ENCODE data around the gene NECTIN4. TPM values are rescaled to one million over a fixed set of nuclear protein-coding genes. Genes with fewer than 3 reads are reported as not detected.
A peak's percentile ranks its signal among the peaks of the same experiment; 100 is the strongest.

The NECTIN4 gene
- total and polyA plus RNA-seq, 10 of the 15 experiments (the other 5 are each of a cell fraction or from before 2014, with no cell fraction given) = 2.8 to 8.7 (median 3.7) TPM

GRCh38 chr1:161079436-161080110, 9.8 kb downstream of the NECTIN4 start:
- TF ChIP-seq RAD21 (IDR thresholded peaks at IDR 0.05; ENCODE audit: insufficient read depth, low read depth, low read length) = 0 out of 2 replicates have a peak, but pooled peaks have one; percentile 9
- TF ChIP-seq CTCF (IDR thresholded peaks at IDR 0.05 in 2 of 3, conservative IDR thresholded peaks at IDR 0.05 in 1 of 3; ENCODE audit: control insufficient read depth in 2 of 3, extremely low read depth in 1 of 3, insufficient read depth in 1 of 3, low read depth in 3 of 3, low read length in 3 of 3) = 0 out of 6 replicates have a peak, but pooled peaks of 1 of the 3 experiments have one; percentile 10
- TF ChIP-seq CBFB (IDR thresholded peaks at IDR 0.05; ENCODE audit: low read depth) = no peak
- POLR2A ChIA-PET = interaction anchor here (0.6 kb wide), 1 partner anchor 109 kb away, joined by 3 read pairs; no protein-coding TSS in a partner anchor
- intact Hi-C loops (cut with micrococcal nuclease; ENCODE audit: unreplicated experiment) (no loop called here), in situ Hi-C loops (cut with MboI) (no loop called here)
- no TSS peak for BruUV-seq (replicated peaks)
- no peak overlapping the region; the same call in 1 of the 2 replicates for H2AFZ ChIP-seq (ENCODE audit: control insufficient read depth, low read depth, low read length)
- WGBS (ENCODE audit: insufficient coverage, insufficient replicate concordance, low lambda C conversion rate, missing lambda C conversion rate) = 73% methylated on average over 30 of the region's 41 CpGs
- RAD21 ChIA-PET (ENCODE audit: unreplicated experiment) = interaction anchor here (0.6 kb wide), 1 partner anchor 58 kb away, joined by 3 read pairs; the partner anchor contains the start of gene F11R
- H3K27me3 ChIP-seq (replicated peaks in 1 of 2; ENCODE audit: control insufficient read depth in 2 of 2, insufficient read depth in 2 of 2, low read length in 1 of 2) = no peaks in the 10 kb centered on the region
- H4K20me1 ChIP-seq (ENCODE audit: control insufficient read depth, insufficient read depth) = no peaks in the 10 kb centered on the region
- no peak overlapping the region for H3K4me3 ChIP-seq
- peak; percentile 68 for ATAC-seq
- H3K79me2 ChIP-seq (ENCODE audit: control insufficient read depth, insufficient read depth, low read length) = no peaks in the 10 kb centered on the region
- H3K36me3 ChIP-seq (ENCODE audit: control insufficient read depth in 2 of 2, insufficient read depth in 2 of 2, low read length in 1 of 2) = no peaks in the 10 kb centered on the region
- H3K9me3 ChIP-seq (replicated peaks; ENCODE audit: control insufficient read depth, insufficient read depth, low read length) = no peaks in the 10 kb centered on the region
- SMC1A ChIA-PET (ENCODE audit: uncharacterized antibody, unreplicated experiment) = interaction anchor here (2.3 kb wide), 1 partner anchor 9 kb away, joined by 11 read pairs; no protein-coding TSS in a partner anchor
- DNase-seq (ENCODE audit: low read depth, low spot score) = no peak
- no peak overlapping the region for H3K27ac ChIP-seq (ENCODE audit: control insufficient read depth, insufficient read depth)
- H3K4me1 ChIP-seq (ENCODE audit: control insufficient read depth, insufficient read depth, low read length) = no peaks in the 10 kb centered on the region; the same call in 1 of the 2 replicates
- no peak overlapping the region for H3K9ac ChIP-seq (ENCODE audit: control insufficient read depth, insufficient read depth, low read length)
- no peak overlapping the region for H3K4me2 ChIP-seq (ENCODE audit: control insufficient read depth, insufficient read depth)
- FAIRE-seq = no peak
- CTCF ChIA-PET = interaction anchor here (1.4 to 2.5 kb wide), 3 partner anchors 9 to 16 kb away, joined by 4 to 11 read pairs (median 6); partner anchors contain the start of gene ARHGAP30

Data from GM12878 (cell line).